Endothelial cell of umbilical vein (primary cell): ENCODE measurements around the gene GIMAP2.

Experiments
- CTCF ChIP-seq, 2 donors: IDR thresholded peaks; 1 replicate in 1 of 2; 2 replicates in 1 of 2; pipeline ENCODE4 v1.5.1; 2011; ENCODE audit warnings: low read length in 2 of 2, mild to moderate bottlenecking in 2 of 2, moderate library complexity in 2 of 2, control low read depth in 1 of 2, inconsistent platforms in 1 of 2, low read depth in 1 of 2; ENCODE audit not compliant: insufficient read depth in 1 of 2; ENCODE audit errors: extremely low read depth in 1 of 2
- EZH2 ChIP-seq: IDR thresholded peaks from 2 replicates; pipeline ENCODE4 v1.6.1; 2012; ENCODE audit warnings: borderline replicate concordance, low read depth, mild to moderate bottlenecking, moderate library complexity, low read length, inconsistent platforms; ENCODE audit not compliant: severe bottlenecking
- JUN ChIP-seq: IDR thresholded peaks from 2 replicates; pipeline ENCODE4 v1.6.1; 2011; ENCODE audit warnings: borderline replicate concordance, low read depth; ENCODE audit not compliant: insufficient read length, insufficient read depth
- MAX ChIP-seq: IDR thresholded peaks from 2 replicates; pipeline ENCODE4 v1.6.1; 2011; ENCODE audit not compliant: insufficient read depth, insufficient read length
- MYC ChIP-seq: IDR thresholded peaks from one replicate; pipeline ENCODE4 v1.6.1; 2011; ENCODE audit warnings: mild to moderate bottlenecking, low read depth, low read length
- POLR2A ChIP-seq: IDR thresholded peaks from 2 replicates; pipeline ENCODE4 v1.6.1; 2012; ENCODE audit warnings: low read depth, mild to moderate bottlenecking, control low read depth, low read length
- POLR2AphosphoS5 ChIP-seq: IDR thresholded peaks from 2 replicates; pipeline ENCODE4 v1.6.1; 2012; ENCODE audit warnings: low read depth, mild to moderate bottlenecking, control low read depth, low read length, moderate library complexity; ENCODE audit not compliant: insufficient read depth

GRCh38 chr7:150738092-150738491 is 52.6 kb downstream of the GIMAP2 start:
- TF ChIP-seq POLR2A (no peak), CTCF (IDR thresholded peaks at IDR 0.05; ENCODE audit: extremely low read depth in 1 of 2, insufficient read depth in 1 of 2, low read depth in 1 of 2, low read length in 2 of 2) (no peak), MYC (no peak), POLR2AphosphoS5 (no peak), EZH2 (no peak), MAX (no peak), JUN (no peak)
